DND-41 (cell line): Measurements from ENCODE around the gene PDCD1LG2.

ENCODE experiments used
- CTCF ChIP-seq: IDR thresholded peaks from 2 replicates; pipeline ENCODE4 v1.5.1; 2012; ENCODE audit warnings: borderline replicate concordance, low read length, moderate library complexity, mild to moderate bottlenecking; ENCODE audit not compliant: poor library complexity, severe bottlenecking; ENCODE audit errors: extremely low read depth
- EZH2 ChIP-seq: IDR thresholded peaks from 3 replicates; pipeline ENCODE4 v1.6.1; 2012; ENCODE audit warnings: borderline replicate concordance, low read depth, mild to moderate bottlenecking, moderate library complexity, low read length, inconsistent platforms; ENCODE audit not compliant: severe bottlenecking

DNA sequence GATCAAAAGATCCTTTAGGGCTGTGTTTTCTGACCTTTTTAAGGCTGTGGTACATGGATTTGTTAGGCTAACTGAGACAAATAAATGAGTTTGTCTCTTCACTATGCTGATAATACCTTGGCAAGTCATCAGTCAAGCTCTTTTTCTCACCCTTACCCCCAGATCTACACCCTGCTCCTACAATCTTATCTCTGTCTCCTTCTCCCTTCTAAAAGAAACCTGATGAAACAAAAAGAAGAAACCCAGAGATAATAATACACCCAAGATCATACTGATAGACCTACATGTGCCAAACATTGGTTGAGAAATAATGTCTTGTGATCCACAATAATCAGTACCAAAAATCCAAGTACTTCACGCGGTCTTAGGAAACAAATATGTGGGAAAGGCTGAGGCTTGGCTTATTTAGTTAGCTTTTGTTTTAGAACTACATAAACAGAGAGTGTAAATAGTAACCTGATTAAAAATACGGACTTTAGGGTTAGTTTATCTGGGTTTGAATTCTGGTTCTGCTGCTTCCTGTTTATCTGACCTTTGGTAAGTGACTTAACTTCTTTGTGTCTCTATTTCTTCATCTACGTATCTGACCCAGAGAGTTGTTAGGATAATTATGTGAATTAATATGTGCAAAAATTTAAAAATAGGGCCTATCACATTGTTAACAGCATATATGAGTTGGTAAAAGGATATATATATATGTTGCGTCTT is 24.8 kb upstream of the PDCD1LG2 start:
- TF ChIP-seq CTCF (no peak), EZH2 (no peak)
